Measurements from ENCODE around the gene ACKR3. TPM values are rescaled to one million over a fixed set of nuclear protein-coding genes. Genes with fewer than 3 reads are reported as not detected.
A peak's percentile ranks its signal among the peaks of the same experiment; 100 is the strongest.

Gene ACKR3
- total RNA-seq, 1 experiment from 2014 or later = 0.61 TPM

DNA sequence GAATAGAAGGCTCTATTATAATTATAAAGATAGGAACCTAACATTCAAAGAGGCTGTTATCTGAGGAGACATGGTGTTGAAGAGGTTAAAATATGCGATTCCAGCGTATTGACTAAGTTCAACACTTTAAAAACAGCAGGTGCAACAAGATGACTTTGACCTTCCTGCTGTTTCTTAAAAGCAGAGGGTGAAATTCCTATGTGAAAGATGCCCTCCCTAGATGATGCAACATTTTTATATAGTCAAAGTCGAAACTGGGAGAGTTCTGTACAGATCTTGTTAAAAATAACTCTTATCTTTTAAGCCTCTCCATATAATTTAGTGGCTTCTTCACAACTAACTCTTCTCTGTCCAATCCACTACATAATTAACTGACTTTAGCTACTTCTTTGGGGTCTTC is 4.4 kb upstream of the ACKR3 start:
- TF ChIP-seq, protein P1, sequence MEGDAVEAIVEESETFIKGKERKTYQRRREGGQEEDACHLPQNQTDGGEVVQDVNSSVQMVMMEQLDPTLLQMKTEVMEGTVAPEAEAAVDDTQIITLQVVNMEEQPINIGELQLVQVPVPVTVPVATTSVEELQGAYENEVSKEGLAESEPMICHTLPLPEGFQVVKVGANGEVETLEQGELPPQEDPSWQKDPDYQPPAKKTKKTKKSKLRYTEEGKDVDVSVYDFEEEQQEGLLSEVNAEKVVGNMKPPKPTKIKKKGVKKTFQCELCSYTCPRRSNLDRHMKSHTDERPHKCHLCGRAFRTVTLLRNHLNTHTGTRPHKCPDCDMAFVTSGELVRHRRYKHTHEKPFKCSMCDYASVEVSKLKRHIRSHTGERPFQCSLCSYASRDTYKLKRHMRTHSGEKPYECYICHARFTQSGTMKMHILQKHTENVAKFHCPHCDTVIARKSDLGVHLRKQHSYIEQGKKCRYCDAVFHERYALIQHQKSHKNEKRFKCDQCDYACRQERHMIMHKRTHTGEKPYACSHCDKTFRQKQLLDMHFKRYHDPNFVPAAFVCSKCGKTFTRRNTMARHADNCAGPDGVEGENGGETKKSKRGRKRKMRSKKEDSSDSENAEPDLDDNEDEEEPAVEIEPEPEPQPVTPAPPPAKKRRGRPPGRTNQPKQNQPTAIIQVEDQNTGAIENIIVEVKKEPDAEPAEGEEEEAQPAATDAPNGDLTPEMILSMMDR (IDR thresholded peaks at IDR 0.05; ENCODE audit: unreplicated experiment) = no peak
- Mint-ChIP-seq H3K36me3 (ENCODE audit: insufficient read depth, unreplicated experiment) (peaks cover 5% of the 10 kb centered on the region), H3K4me3 (ENCODE audit: unreplicated experiment) (no peak overlapping the region), H3K27ac (ENCODE audit: low read depth, unreplicated experiment) (no peak overlapping the region), H3K9me3 (ENCODE audit: unreplicated experiment) (no peaks in the 10 kb centered on the region), H3K27me3 (ENCODE audit: insufficient read depth, unreplicated experiment) (peaks cover 15% of the 10 kb centered on the region), H3K4me1 (ENCODE audit: insufficient read depth, unreplicated experiment) (peaks cover 6% of the 10 kb centered on the region)
- DNase-seq (ENCODE audit: unreplicated experiment) = no peak
- intact Hi-C loops (cut with micrococcal nuclease) = no loop called here
- ChIA-PET CTCF (no interaction called here), POLR2A (no interaction called here)
- no TSS peak for BruUV-seq (replicated peaks)

DNA sequence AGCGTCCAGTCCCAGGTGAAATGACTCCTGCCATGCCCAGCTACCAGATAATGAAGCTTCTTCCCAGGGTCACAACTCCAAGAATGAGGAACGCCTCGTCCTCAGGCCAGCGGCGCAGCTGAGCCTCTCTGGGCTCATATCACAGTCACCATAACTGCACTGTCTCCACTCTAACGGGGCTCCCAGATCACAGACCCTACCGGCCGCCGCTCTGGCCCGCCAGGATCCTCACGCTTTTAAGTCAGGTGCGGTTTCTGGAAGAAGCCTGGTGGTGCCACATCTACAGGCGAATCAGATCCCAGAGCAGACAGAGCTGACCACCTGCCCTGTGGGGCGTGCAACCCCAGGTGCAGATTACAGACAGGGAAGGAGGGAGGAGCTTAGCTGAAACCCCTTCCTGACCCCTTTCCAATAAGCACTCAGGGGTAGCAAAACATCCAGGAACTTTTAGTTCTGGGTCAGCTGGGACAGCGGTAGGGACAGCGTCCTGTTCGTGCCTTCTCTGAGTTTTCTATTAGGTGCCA is 3.7 kb upstream of the ACKR3 start:
- H3K27me3 Mint-ChIP-seq (ENCODE audit: insufficient read depth, unreplicated experiment) = peaks cover 15% of the 10 kb centered on the region
- no peaks in the 10 kb centered on the region for H3K9me3 Mint-ChIP-seq (ENCODE audit: unreplicated experiment)
- H3K4me3 Mint-ChIP-seq (ENCODE audit: unreplicated experiment) = no peak overlapping the region
- no TSS peak for BruUV-seq (replicated peaks)
- no peak overlapping the region for H3K27ac Mint-ChIP-seq (ENCODE audit: low read depth, unreplicated experiment)
- peaks cover 6% of the 10 kb centered on the region for H3K4me1 Mint-ChIP-seq (ENCODE audit: insufficient read depth, unreplicated experiment)
- ChIA-PET POLR2A (no interaction called here), CTCF (no interaction called here)
- H3K36me3 Mint-ChIP-seq (ENCODE audit: insufficient read depth, unreplicated experiment) = peaks cover 5% of the 10 kb centered on the region
- no peak for DNase-seq (ENCODE audit: unreplicated experiment)
- TF ChIP-seq, protein P1 (IDR thresholded peaks at IDR 0.05; ENCODE audit: unreplicated experiment) = no peak
- intact Hi-C loops (cut with micrococcal nuclease) = no loop called here

DNA sequence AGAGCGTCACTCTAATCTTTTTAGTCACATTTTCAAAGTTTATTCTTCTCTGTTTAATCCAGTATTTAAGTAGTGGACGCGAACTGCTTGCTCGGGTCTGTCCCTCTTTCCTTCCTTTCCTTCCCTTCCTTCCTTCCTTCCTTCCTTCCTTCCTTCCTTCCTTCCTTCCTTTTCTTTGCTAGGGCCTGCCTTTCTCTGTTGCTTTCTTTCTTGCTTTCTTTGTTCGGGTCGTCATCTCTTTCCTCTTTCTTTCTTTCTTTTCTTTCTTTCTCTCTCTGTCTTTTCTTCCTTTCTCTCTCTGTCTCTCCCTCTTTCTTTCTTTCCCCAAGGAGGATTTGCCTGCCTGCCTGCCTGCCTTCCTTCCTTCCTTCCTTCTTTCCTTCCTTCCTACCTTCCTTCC is 3.0 kb upstream of the ACKR3 start:
- H3K4me1 Mint-ChIP-seq (ENCODE audit: insufficient read depth, unreplicated experiment) = peaks cover 6% of the 10 kb centered on the region
- no TSS peak for BruUV-seq (replicated peaks)
- DNase-seq (ENCODE audit: unreplicated experiment) = no peak
- H3K27ac Mint-ChIP-seq (ENCODE audit: low read depth, unreplicated experiment) = no peak overlapping the region
- ChIA-PET CTCF (no interaction called here), POLR2A (no interaction called here)
- intact Hi-C loops (cut with micrococcal nuclease) = no loop called here
- H3K9me3 Mint-ChIP-seq (ENCODE audit: unreplicated experiment) = no peaks in the 10 kb centered on the region
- no peak overlapping the region for H3K4me3 Mint-ChIP-seq (ENCODE audit: unreplicated experiment)
- peaks cover 5% of the 10 kb centered on the region for H3K36me3 Mint-ChIP-seq (ENCODE audit: insufficient read depth, unreplicated experiment)
- TF ChIP-seq, protein P1 (IDR thresholded peaks at IDR 0.05; ENCODE audit: unreplicated experiment) = no peak
- H3K27me3 Mint-ChIP-seq (ENCODE audit: insufficient read depth, unreplicated experiment) = peaks cover 15% of the 10 kb centered on the region

DNA sequence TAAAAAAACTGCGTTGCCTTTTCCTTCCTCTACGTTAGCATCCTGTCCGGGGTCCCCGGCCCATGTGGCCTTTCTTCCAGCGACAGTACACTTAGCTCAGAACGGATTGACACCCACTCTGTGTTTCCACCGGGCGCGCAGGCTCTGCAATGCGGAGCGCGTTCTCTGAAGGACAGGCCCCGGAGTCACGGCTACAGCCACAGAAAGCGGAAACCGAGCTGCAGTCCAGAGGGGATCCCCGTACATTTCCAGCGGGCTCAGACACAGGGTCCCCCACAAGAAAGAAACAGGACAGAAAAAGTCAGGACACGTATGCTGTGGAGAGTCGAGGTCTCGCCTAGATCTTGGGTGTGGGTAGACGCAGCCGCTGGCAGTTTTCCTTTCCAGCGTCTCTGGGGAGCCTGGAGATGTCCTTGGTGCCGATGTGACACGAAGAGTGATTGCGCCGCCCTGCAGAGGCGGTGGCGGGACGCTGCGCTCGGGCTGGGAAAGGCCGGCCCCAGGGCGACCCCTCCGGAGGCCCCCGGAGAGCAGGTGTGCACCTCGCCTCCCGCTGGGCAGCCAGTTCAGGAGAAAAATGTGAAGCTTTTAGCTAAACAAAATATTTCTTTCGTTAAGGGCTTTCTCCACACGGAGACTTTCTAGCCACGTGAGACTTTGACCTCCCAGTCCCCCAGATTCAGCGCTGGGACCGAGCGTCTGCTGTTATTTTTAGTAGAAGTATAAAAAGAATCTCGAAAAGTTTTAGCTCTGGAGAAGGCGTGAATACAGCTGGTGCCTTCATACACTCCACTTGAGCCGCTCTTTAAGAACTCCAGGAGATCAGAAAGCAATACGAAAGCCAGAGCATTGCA is 1.3 kb upstream of the ACKR3 start:
- intact Hi-C loops (cut with micrococcal nuclease) = no loop called here
- ChIA-PET CTCF (interaction anchor here (0.6 to 1.1 kb wide), 5 partner anchors 17 to 494 kb away, joined by 3 read pairs; no protein-coding TSS in a partner anchor), POLR2A (interaction anchor here (0.7 kb wide), 1 partner anchor 57 kb away, joined by 3 read pairs; no protein-coding TSS in a partner anchor)

More for the DNA sequence above, 1.3 kb upstream of the ACKR3 start:
- H3K36me3 Mint-ChIP-seq (ENCODE audit: insufficient read depth, unreplicated experiment) = peaks cover 5% of the 10 kb centered on the region
- H3K27ac Mint-ChIP-seq (ENCODE audit: low read depth, unreplicated experiment) = no peak overlapping the region
- TF ChIP-seq, protein P1 (IDR thresholded peaks at IDR 0.05; ENCODE audit: unreplicated experiment) = no peak
- BruUV-seq (replicated peaks) = no TSS peak
- H3K27me3 Mint-ChIP-seq (ENCODE audit: insufficient read depth, unreplicated experiment) = peaks cover 15% of the 10 kb centered on the region
- peaks cover 6% of the 10 kb centered on the region for H3K4me1 Mint-ChIP-seq (ENCODE audit: insufficient read depth, unreplicated experiment)
- DNase-seq (ENCODE audit: unreplicated experiment) = no peak
- peak overlapping the region; percentile 50 for H3K4me3 Mint-ChIP-seq (ENCODE audit: unreplicated experiment)
- no peaks in the 10 kb centered on the region for H3K9me3 Mint-ChIP-seq (ENCODE audit: unreplicated experiment)

Measured in MCF 10A (cell line).